ENCODE measurements around the gene U2SURP.

GRCh38 chr3:143066033-143066432 lies 64.7 kb downstream of the U2SURP start:
- TF ChIP-seq SP1 (IDR thresholded peaks at IDR 0.05) (no peak), BHLHE40 (IDR thresholded peaks at IDR 0.05; ENCODE audit: borderline replicate concordance) (no peak), ZNF384 (IDR thresholded peaks at IDR 0.05) (no peak), SUZ12 (IDR thresholded peaks at IDR 0.05) (no peak), LEF1 (IDR thresholded peaks at IDR 0.05; ENCODE audit: borderline replicate concordance) (no peak), PKNOX1 (IDR thresholded peaks at IDR 0.05) (no peak), HDGF (IDR thresholded peaks at IDR 0.05; ENCODE audit: borderline replicate concordance) (no peak), NFRKB (IDR thresholded peaks at IDR 0.05) (no peak), ARNT (IDR thresholded peaks at IDR 0.05) (no peak), FOXM1 (IDR thresholded peaks at IDR 0.05; ENCODE audit: borderline replicate concordance) (no peak), FOXA1 (IDR thresholded peaks at IDR 0.05) (no peak), ELF4 (IDR thresholded peaks at IDR 0.05) (no peak), TARDBP (IDR thresholded peaks at IDR 0.05) (no peak), FOXK2 (IDR thresholded peaks at IDR 0.05) (no peak)

Measured in HEK293T (cell line).